Progenitor cell of endocrine pancreas (in vitro differentiated cells): Measurements from ENCODE around the gene SMTNL1. TPM values are rescaled to one million over a fixed set of nuclear protein-coding genes. Genes with fewer than 3 reads are reported as not detected.

Source experiments
- DNase-seq: peaks from one replicate; pipeline ENCODE4 v3.0.0; 2021; ENCODE audit warnings: low spot score; ENCODE audit not compliant: unreplicated experiment
- H3K27ac Mint-ChIP-seq: 2 replicates; pipeline ENCODE4 v1.8.0; 2021; ENCODE audit warnings: mild to moderate bottlenecking, moderate library complexity, mixed read lengths
- H3K27me3 Mint-ChIP-seq: 2 replicates; pipeline ENCODE4 v1.8.0; 2021; ENCODE audit warnings: mixed read lengths
- H3K36me3 Mint-ChIP-seq: 2 replicates; pipeline ENCODE4 v1.8.0; 2022; ENCODE audit warnings: mixed read lengths; ENCODE audit not compliant: insufficient read depth
- H3K4me1 Mint-ChIP-seq: 2 replicates; pipeline ENCODE4 v1.8.0; 2021; ENCODE audit warnings: low read depth, mixed read lengths
- H3K4me3 Mint-ChIP-seq: 2 replicates; pipeline ENCODE4 v1.8.0; 2021; ENCODE audit warnings: low read depth, mild to moderate bottlenecking, moderate library complexity, mixed read lengths
- H3K9me3 Mint-ChIP-seq: 2 replicates; pipeline ENCODE4 v1.8.0; 2021; ENCODE audit warnings: low read depth, mixed read lengths
- CTCF ChIP-seq: fragments of 200-600 bp; sonication (generic); IDR thresholded peaks from one replicate; pipeline ENCODE4 v1.5.0; 2021; ENCODE audit warnings: antibody characterized with exemption, mild to moderate bottlenecking; ENCODE audit not compliant: unreplicated experiment
- total RNA-seq: library from RNA; stranded (reverse); gene quantifications from 2 replicates; pipeline ENCODE4 v1.2.1, GENCODE V29; 2021

SMTNL1 gene
- total RNA-seq, 1 donor from 2014 or later: not detected

DNA sequence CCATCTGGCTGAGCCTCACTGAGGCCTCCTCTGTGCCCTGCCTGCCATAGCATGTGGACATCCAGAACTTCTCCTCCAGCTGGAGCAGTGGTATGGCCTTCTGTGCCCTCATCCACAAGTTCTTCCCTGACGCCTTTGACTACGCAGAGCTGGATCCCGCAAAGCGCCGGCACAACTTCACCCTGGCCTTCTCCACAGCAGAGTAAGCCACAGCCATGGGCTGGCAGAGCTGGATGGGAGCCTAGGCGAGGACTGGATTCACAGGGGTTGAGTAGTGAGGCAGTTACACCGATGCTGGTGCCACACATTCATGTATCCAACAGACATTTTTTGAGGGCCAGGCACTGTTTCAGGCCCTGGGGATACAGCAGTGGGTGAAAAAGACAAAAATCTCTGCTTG lies 9.1 kb downstream of the SMTNL1 start:
- no peak for TF ChIP-seq CTCF
- DNase-seq: no peak
- Mint-ChIP-seq H3K4me3 (no peak overlapping the region), H3K4me1 (peaks cover 4% of the 10 kb centered on the region), H3K36me3 (peaks cover 5% of the 10 kb centered on the region), H3K27me3 (peaks cover 9% of the 10 kb centered on the region), H3K9me3 (no peaks in the 10 kb centered on the region), H3K27ac (no peak overlapping the region)

DNA sequence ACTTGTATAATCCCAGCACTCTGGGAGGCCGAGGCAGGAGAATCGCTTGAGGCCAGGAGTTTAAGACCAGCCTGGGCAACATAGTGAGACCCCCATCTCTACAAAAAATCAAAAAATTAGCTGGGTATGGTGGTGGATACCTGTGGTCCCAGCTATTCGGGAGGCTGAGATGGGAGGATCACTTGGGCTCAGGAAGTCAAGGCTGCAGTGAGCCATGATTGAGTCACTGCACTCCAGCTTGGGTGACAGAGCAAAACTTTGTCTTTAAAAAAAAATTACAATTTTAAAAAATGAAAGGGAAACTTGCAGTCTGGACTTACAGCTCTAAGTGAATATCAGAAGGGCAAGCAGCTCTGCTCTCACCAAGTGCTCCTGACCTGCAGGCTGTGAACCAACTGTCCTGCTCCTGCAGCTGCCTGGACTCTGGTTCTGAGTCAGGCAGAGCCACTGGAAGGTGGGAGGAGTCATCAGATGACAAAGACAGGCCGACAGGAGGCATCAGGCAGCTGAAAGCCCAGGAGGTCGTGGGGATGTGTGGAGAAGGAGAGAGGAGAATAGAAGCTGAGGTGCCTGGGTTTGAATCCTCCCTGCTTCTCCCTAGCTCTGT lies 9.6 kb downstream of the SMTNL1 start:
- H3K36me3 Mint-ChIP-seq: peaks cover 5% of the 10 kb centered on the region
- no peak overlapping the region for H3K4me3 Mint-ChIP-seq
- no peak overlapping the region for H3K27ac Mint-ChIP-seq
- no peaks in the 10 kb centered on the region for H3K9me3 Mint-ChIP-seq
- peaks cover 9% of the 10 kb centered on the region for H3K27me3 Mint-ChIP-seq
- TF ChIP-seq CTCF: no peak
- peaks cover 4% of the 10 kb centered on the region for H3K4me1 Mint-ChIP-seq
- no peak for DNase-seq

- no peak for DNase-seq
- Mint-ChIP-seq H3K36me3 (peaks cover 5% of the 10 kb centered on the region), H3K4me1 (peaks cover 2% of the 10 kb centered on the region), H3K27me3 (peaks cover 3% of the 10 kb centered on the region), H3K4me3 (no peak overlapping the region), H3K9me3 (no peaks in the 10 kb centered on the region), H3K27ac (no peak overlapping the region)
- no peak for TF ChIP-seq CTCF
Measured at GRCh38 chr11:57547854-57548377, 10.5 kb downstream of the SMTNL1 start.

DNA sequence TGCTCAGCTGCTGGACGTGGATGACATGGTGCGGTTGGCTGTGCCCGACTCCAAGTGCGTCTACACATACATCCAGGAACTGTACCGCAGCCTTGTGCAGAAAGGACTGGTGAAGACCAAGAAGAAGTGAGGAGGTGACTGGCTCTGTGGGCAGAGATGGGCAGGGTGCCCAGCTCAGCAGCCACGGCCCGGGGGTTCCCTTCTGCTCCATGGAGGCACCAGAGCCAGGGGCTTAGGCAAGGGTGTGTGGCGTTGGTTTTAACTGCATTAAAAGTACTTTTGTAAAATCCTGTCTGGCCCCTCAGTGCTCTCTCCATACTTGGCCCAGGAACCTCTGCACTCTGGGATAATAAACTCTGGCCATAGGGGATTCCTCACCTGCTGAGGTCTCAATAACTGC lies 12.6 kb downstream of the SMTNL1 start:
- H3K36me3 Mint-ChIP-seq: peaks cover 8% of the 10 kb centered on the region
- H3K9me3 Mint-ChIP-seq: no peaks in the 10 kb centered on the region
- H3K27me3 Mint-ChIP-seq: no peaks in the 10 kb centered on the region
- H3K4me1 Mint-ChIP-seq: no peaks in the 10 kb centered on the region
- DNase-seq: no peak
- TF ChIP-seq CTCF: no peak
- H3K27ac Mint-ChIP-seq: no peak overlapping the region
- no peak overlapping the region for H3K4me3 Mint-ChIP-seq

- peaks cover 11% of the 10 kb centered on the region for H3K36me3 Mint-ChIP-seq
- H3K27me3 Mint-ChIP-seq: no peaks in the 10 kb centered on the region
- no peak for DNase-seq
- H3K4me3 Mint-ChIP-seq: no peak overlapping the region
- TF ChIP-seq CTCF: no peak
- H3K4me1 Mint-ChIP-seq: no peaks in the 10 kb centered on the region
- H3K9me3 Mint-ChIP-seq: no peaks in the 10 kb centered on the region
- H3K27ac Mint-ChIP-seq: no peak overlapping the region
Measured at GRCh38 chr11:57551941-57552340, 14.5 kb downstream of the SMTNL1 start.
